ENCODE data around the gene INF2.

Gene INF2

DNA sequence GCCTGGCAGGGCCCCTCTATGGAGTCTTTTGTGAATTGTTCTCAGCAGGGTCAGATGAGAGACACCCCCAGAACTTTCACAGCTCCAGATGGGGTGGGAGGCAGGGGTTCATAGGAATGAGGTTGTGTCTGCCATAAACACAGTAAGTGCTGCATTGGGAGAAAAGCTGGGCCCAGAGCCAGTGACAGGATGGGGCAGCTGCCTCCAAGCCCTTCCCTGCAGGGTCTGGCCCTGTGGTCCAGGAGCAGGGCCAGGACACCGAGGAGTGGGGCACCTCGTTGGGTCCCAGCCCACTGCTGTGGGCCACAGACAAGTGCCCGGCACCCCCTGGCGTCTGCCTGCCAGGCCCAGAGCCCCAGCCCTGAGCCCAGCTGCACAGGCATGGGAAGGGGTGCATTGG is 13.3 kb downstream of the INF2 start:
- Histone ChIP-seq H3K4me3 (replicated peaks; ENCODE audit: insufficient read depth, low read length) (no peak overlapping the region), H3K27me3 (ENCODE audit: insufficient read depth, poor library complexity, severe bottlenecking) (no peaks in the 10 kb centered on the region), H3K27ac (replicated peaks) (no peak overlapping the region)
- no peak for DNase-seq (ENCODE audit: low read depth in 1 of 2, low spot score in 1 of 2)
- TF ChIP-seq POLR2AphosphoS5 (IDR thresholded peaks at IDR 0.05; ENCODE audit: low read depth) (no peak), SPI1 (IDR thresholded peaks at IDR 0.05; ENCODE audit: borderline replicate concordance, low read depth) (no peak), GABPA (IDR thresholded peaks at IDR 0.05; ENCODE audit: low read depth) (no peak)
- TF ChIP-seq, protein P1, sequence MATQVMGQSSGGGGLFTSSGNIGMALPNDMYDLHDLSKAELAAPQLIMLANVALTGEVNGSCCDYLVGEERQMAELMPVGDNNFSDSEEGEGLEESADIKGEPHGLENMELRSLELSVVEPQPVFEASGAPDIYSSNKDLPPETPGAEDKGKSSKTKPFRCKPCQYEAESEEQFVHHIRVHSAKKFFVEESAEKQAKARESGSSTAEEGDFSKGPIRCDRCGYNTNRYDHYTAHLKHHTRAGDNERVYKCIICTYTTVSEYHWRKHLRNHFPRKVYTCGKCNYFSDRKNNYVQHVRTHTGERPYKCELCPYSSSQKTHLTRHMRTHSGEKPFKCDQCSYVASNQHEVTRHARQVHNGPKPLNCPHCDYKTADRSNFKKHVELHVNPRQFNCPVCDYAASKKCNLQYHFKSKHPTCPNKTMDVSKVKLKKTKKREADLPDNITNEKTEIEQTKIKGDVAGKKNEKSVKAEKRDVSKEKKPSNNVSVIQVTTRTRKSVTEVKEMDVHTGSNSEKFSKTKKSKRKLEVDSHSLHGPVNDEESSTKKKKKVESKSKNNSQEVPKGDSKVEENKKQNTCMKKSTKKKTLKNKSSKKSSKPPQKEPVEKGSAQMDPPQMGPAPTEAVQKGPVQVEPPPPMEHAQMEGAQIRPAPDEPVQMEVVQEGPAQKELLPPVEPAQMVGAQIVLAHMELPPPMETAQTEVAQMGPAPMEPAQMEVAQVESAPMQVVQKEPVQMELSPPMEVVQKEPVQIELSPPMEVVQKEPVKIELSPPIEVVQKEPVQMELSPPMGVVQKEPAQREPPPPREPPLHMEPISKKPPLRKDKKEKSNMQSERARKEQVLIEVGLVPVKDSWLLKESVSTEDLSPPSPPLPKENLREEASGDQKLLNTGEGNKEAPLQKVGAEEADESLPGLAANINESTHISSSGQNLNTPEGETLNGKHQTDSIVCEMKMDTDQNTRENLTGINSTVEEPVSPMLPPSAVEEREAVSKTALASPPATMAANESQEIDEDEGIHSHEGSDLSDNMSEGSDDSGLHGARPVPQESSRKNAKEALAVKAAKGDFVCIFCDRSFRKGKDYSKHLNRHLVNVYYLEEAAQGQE (IDR thresholded peaks at IDR 0.05; ENCODE audit: insufficient replicate concordance, low read depth) = no peak
- TF ChIP-seq, protein P2, sequence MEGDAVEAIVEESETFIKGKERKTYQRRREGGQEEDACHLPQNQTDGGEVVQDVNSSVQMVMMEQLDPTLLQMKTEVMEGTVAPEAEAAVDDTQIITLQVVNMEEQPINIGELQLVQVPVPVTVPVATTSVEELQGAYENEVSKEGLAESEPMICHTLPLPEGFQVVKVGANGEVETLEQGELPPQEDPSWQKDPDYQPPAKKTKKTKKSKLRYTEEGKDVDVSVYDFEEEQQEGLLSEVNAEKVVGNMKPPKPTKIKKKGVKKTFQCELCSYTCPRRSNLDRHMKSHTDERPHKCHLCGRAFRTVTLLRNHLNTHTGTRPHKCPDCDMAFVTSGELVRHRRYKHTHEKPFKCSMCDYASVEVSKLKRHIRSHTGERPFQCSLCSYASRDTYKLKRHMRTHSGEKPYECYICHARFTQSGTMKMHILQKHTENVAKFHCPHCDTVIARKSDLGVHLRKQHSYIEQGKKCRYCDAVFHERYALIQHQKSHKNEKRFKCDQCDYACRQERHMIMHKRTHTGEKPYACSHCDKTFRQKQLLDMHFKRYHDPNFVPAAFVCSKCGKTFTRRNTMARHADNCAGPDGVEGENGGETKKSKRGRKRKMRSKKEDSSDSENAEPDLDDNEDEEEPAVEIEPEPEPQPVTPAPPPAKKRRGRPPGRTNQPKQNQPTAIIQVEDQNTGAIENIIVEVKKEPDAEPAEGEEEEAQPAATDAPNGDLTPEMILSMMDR (IDR thresholded peaks at IDR 0.05; ENCODE audit: insufficient read depth, low read length) = no peak

DNA sequence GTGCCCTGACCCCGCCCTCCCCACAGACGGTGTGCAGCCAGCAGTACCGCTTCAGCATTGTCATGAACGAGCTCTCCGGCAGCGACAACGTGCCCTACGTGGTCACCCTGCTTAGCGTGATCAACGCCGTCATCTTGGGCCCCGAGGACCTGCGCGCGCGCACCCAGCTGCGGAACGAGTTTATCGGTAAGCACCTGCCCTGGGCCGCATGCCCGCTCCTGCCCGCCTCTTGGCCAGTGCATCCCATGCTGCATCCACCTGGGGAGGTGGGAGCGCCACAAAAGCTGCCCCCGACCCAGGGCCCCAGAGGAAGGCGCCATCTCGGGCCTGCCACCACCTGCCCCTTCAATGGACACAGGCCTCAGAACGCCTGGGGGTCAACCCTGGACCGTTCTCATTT is 13.9 kb downstream of the INF2 start:
- DNase-seq (ENCODE audit: low read depth in 1 of 2, low spot score in 1 of 2) = no peak
- TF ChIP-seq SPI1 (IDR thresholded peaks at IDR 0.05; ENCODE audit: borderline replicate concordance, low read depth) = no peak
- no peak for TF ChIP-seq GABPA (IDR thresholded peaks at IDR 0.05; ENCODE audit: low read depth)
- TF ChIP-seq, protein P2 (IDR thresholded peaks at IDR 0.05; ENCODE audit: insufficient read depth, low read length) = no peak
- TF ChIP-seq POLR2AphosphoS5 (IDR thresholded peaks at IDR 0.05; ENCODE audit: low read depth) = no peak
- TF ChIP-seq, protein P1 (IDR thresholded peaks at IDR 0.05; ENCODE audit: insufficient replicate concordance, low read depth) = no peak
- Histone ChIP-seq H3K4me3 (replicated peaks; ENCODE audit: insufficient read depth, low read length) (no peak overlapping the region), H3K27ac (replicated peaks) (no peak overlapping the region), H3K27me3 (ENCODE audit: insufficient read depth, poor library complexity, severe bottlenecking) (no peaks in the 10 kb centered on the region)

DNA sequence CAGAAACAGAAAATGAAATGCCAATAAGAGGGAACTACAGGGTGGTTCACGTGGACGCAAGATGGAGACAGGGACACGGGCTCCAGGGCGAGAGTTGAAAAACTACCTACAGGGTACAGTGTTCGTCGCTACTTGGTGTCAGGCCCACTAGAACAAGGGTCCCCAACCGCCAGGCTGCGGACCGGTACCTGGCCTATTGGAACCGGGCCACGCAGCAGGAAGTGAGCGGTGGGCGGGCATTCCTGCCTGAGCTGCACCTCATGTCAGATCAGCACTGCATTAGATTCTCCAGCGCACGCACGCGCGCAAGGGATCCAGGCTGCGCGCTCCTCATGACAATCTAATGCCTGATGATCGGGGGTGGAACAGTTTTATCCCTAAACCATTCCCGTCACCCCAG is 14.8 kb downstream of the INF2 start:
- H3K27me3 ChIP-seq (ENCODE audit: insufficient read depth, poor library complexity, severe bottlenecking) = no peaks in the 10 kb centered on the region
- TF ChIP-seq POLR2AphosphoS5 (IDR thresholded peaks at IDR 0.05; ENCODE audit: low read depth) (no peak), SPI1 (IDR thresholded peaks at IDR 0.05; ENCODE audit: borderline replicate concordance, low read depth) (no peak)
- TF ChIP-seq, protein P1 (IDR thresholded peaks at IDR 0.05; ENCODE audit: insufficient replicate concordance, low read depth) = no peak
- TF ChIP-seq, protein P2 (IDR thresholded peaks at IDR 0.05; ENCODE audit: insufficient read depth, low read length) = no peak
- H3K27ac ChIP-seq (replicated peaks) = no peak overlapping the region
- DNase-seq (ENCODE audit: low read depth in 1 of 2, low spot score in 1 of 2) = no peak
- H3K4me3 ChIP-seq (replicated peaks; ENCODE audit: insufficient read depth, low read length) = no peak overlapping the region
